GM10847 (cell line): ENCODE data around the gene C1orf105.

Source experiments
- POLR2A ChIP-seq: IDR thresholded peaks from 2 replicates; pipeline ENCODE4 v1.6.1; 2011; ENCODE audit not compliant: insufficient read length; ENCODE audit errors: extremely low read depth

The C1orf105 gene

DNA sequence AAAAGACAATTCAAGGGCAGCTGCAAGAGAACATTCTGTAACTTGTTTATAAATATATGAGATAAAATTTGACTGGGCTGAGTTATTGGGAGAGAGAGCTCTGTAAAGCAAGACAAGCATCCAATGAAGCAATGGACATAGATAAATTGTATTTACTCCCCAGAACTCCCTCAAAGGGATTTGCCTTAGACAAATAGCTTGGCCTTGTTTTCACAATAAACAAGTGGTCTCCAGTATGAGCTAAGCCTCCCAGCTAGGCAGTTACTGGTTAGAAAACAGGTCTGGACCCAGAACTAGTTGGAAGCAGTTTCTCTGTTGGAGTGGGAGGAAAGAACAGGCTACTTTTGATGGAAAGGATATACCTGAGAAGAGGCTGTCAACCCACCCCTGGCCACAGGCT is 87.3 kb downstream of the C1orf105 start:
- no peak for TF ChIP-seq POLR2A

GRCh38 chr1:172510479-172510878 is 90.0 kb downstream of the C1orf105 start:
- no peak for TF ChIP-seq POLR2A

DNA sequence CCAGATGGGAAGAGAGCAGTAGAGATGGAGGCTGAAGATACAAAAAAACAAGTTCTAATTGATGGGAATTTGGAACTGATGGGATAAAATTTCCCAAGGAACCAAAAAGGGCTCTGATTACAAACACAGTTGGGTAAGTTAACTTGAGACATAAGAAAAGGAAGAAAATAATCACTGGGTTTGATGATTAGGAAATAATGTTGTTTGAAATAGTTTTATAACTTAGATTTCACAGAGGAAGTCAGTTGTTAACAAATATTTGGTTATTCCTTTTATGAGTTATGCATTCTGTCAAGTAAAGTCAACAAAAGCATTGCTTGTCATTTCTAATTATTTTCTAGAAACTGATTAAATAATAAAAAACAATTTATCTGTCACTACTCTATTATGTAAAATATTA is 92.1 kb downstream of the C1orf105 start:
- no peak for TF ChIP-seq POLR2A

GRCh38 chr1:172513479-172513878 is 93.0 kb downstream of the C1orf105 start:
- no peak for TF ChIP-seq POLR2A

- TF ChIP-seq POLR2A: no peak
These were observed 93.6 kb downstream of the C1orf105 start for GRCh38 chr1:172514108-172514507.

GRCh38 chr1:172515436-172515835 is 95.0 kb downstream of the C1orf105 start:
- TF ChIP-seq POLR2A: no peak

- no peak for TF ChIP-seq POLR2A
These were observed 95.4 kb downstream of the C1orf105 start for GRCh38 chr1:172515927-172516326.

DNA sequence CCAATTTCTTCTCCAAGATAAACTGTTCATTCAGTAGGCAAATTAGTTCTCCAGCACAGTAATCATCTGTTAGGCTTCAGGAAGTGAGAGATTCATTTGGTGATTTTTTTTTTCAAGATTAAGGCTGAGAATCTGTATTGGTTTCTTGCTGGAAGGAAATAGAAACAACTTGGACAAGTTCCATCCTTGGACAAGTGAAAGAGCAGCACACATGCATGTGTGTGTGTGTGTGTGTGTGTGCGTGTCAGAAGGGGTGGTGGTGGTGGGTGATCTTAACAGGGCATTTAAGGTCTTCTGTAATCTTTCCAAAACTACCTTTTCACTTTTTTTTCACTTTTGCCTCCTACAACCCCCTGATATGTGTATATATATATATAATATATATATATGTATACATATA is 96.6 kb downstream of the C1orf105 start:
- TF ChIP-seq POLR2A: no peak

- TF ChIP-seq POLR2A: no peak
These were observed 97.1 kb downstream of the C1orf105 start for GRCh38 chr1:172517545-172517944.
